Activated T-helper 1 cell treated with anti-CD3 and anti-CD28 coated beads, Interleukin-12 subunit alpha, Interleukin-12 subunit beta, Interleukin-2, Interleukin-4 antibody, amounts not matched to agents 30 ng/mL and 10 ng/mL and 1 ng/mL, durations not matched to agents 14 hours and 24 hours and 36 hours (primary cell): ENCODE data around the gene MRPS15. TPM values are rescaled to one million over a fixed set of nuclear protein-coding genes. Genes with fewer than 3 reads are reported as not detected.

Experiments used
- total RNA-seq: library from RNA; stranded (reverse); gene quantifications from 2 replicates; pipeline ENCODE4 v1.2.3, GENCODE V29; 2022

MRPS15 gene
- total RNA-seq, 1 donor from 2014 or later: 121 TPM

Other genes with a start within 250 kb of the MRPS15 start
- gene THRAP3, start 239.9 kb downstream of the MRPS15 start, total RNA-seq: 147 and 154 TPM in 2 replicates
- gene SH3D21, start 158.0 kb downstream of the MRPS15 start, total RNA-seq: 7.5 and 8.3 TPM in 2 replicates
- 10.6 and 10.9 TPM in 2 replicates for gene EVA1B, start 140.7 kb downstream of the MRPS15 start, total RNA-seq
- 46.5 and 48.7 TPM in 2 replicates for gene STK40, start 78.5 kb downstream of the MRPS15 start, total RNA-seq
- gene LSM10, start 66.5 kb downstream of the MRPS15 start, total RNA-seq: 57.5 and 63.8 TPM in 2 replicates
- gene OSCP1, start 13.9 kb downstream of the MRPS15 start, total RNA-seq: 0.39 and 0.96 TPM in 2 replicates
- gene CSF3R, start 18.5 kb upstream of the MRPS15 start, total RNA-seq: 0.24 and 0.54 TPM in 2 replicates